ENCODE measurements around the gene HKDC1. TPM values are rescaled to one million over a fixed set of nuclear protein-coding genes. Genes with fewer than 3 reads are reported as not detected.

The HKDC1 gene
- total and polyA plus RNA-seq, 2 donors (not counting 1 experiment from before 2014, with no cell fraction given), result 0.01 TPM; not detected in 1

GRCh38 chr10:69180525-69181204, 39.5 kb upstream of the HKDC1 start:
- H2AFZ ChIP-seq (ENCODE audit: insufficient read depth, low read depth, low read length, poor library complexity, severe bottlenecking), result peak overlapping the region; percentile 86
- Mint-ChIP-seq H3K27me3 (no peaks in the 10 kb centered on the region), H3K27ac (peak overlapping the region; percentile 100), H3K4me1 (peaks cover 41% of the 10 kb centered on the region), H3K9me3 (ENCODE audit: insufficient read depth) (no peaks in the 10 kb centered on the region), H3K4me3 (peak overlapping the region; percentile 97)
- CTCF ChIA-PET, result interaction anchor here (0.5 kb wide), 1 partner anchor 59 kb away, joined by 6 read pairs; no protein-coding TSS in a partner anchor
- peak overlapping the region; percentile 91 to 99 for H3K27ac ChIP-seq (ENCODE audit: low read length in 2 of 2)
- peak overlapping the region; percentile 79 to 96 (median 94) for H3K4me3 ChIP-seq (ENCODE audit: control extremely low read depth in 1 of 5, extremely low read depth in 1 of 5, insufficient read depth in 1 of 5, low read depth in 2 of 5, low read length in 4 of 5)
- peak; percentile 15 for ATAC-seq (ENCODE audit: low read depth)
- no peaks in the 10 kb centered on the region for H3K9me3 ChIP-seq (ENCODE audit: control extremely low read depth in 1 of 3, control insufficient read depth in 2 of 3, insufficient read depth in 1 of 3, low read length in 2 of 3)
- TF ChIP-seq EZH2 (IDR thresholded peaks at IDR 0.05; ENCODE audit: borderline replicate concordance, insufficient read depth, low read depth, low read length, poor library complexity, severe bottlenecking), result no peak
- no peak for TF ChIP-seq CTCF (IDR thresholded peaks at IDR 0.05)
- no peaks in the 10 kb centered on the region for H3K27me3 ChIP-seq (replicated peaks in 1 of 4; ENCODE audit: control extremely low read depth in 1 of 4, control insufficient read depth in 3 of 4, insufficient read depth in 4 of 4, low read length in 3 of 4)
- H3K36me3 ChIP-seq (replicated peaks in 1 of 2; ENCODE audit: control extremely low read depth in 1 of 2, control insufficient read depth in 1 of 2, extremely low read depth in 1 of 2, insufficient read depth in 2 of 2, low read length in 1 of 2), result peaks cover 0 to 17% of the 10 kb centered on the region in 2 experiments
- peaks cover 11 to 18% of the 10 kb centered on the region in 2 donors for H3K4me1 ChIP-seq (ENCODE audit: control insufficient read depth in 2 of 2, insufficient read depth in 2 of 2, low read length in 2 of 2)
- POLR2A ChIA-PET, result interaction anchor here (1.4 kb wide), 1 partner anchor 225 kb away, joined by 4 read pairs; the partner anchor contains the start of gene DDX21
- peaks cover 6% of the 10 kb centered on the region for H4K20me1 ChIP-seq (ENCODE audit: control insufficient read depth, insufficient read depth, low read length, poor library complexity, severe bottlenecking)
- 7% methylated on average over 17 of the region's 29 CpGs for WGBS (ENCODE audit: insufficient coverage)
- no peak for DNase-seq
- peak overlapping the region; percentile 85 for H3K4me2 ChIP-seq (replicated peaks; ENCODE audit: low read depth, low read length, poor library complexity, severe bottlenecking)
- H3K9ac ChIP-seq (ENCODE audit: low read length), result peak overlapping the region; percentile 97
- intact Hi-C loops (cut with micrococcal nuclease), result loop anchor here (1.0 to 2.0 kb wide), 2 partner anchors 42 to 279 kb away; partner anchors contain the start of gene DDX50
- H3K79me2 ChIP-seq (ENCODE audit: control insufficient read depth, insufficient read depth, low read length), result peaks cover 53% of the 10 kb centered on the region

- Histone ChIP-seq H3K4me1 (ENCODE audit: control insufficient read depth in 2 of 2, insufficient read depth in 2 of 2, low read length in 2 of 2) (peaks cover 11 to 18% of the 10 kb centered on the region in 2 donors), H3K36me3 (replicated peaks in 1 of 2; ENCODE audit: control extremely low read depth in 1 of 2, control insufficient read depth in 1 of 2, extremely low read depth in 1 of 2, insufficient read depth in 2 of 2, low read length in 1 of 2) (peaks cover 0 to 25% of the 10 kb centered on the region in 2 experiments), H3K4me2 (replicated peaks; ENCODE audit: low read depth, low read length, poor library complexity, severe bottlenecking) (peak overlapping the region; percentile 85), H3K9me3 (ENCODE audit: control extremely low read depth in 1 of 3, control insufficient read depth in 2 of 3, insufficient read depth in 1 of 3, low read length in 2 of 3) (no peaks in the 10 kb centered on the region), H3K27me3 (replicated peaks in 1 of 4; ENCODE audit: control extremely low read depth in 1 of 4, control insufficient read depth in 3 of 4, insufficient read depth in 4 of 4, low read length in 3 of 4) (no peaks in the 10 kb centered on the region), H3K4me3 (ENCODE audit: control extremely low read depth in 1 of 5, extremely low read depth in 1 of 5, insufficient read depth in 1 of 5, low read depth in 2 of 5, low read length in 4 of 5) (peak overlapping the region in 1 of 5 experiments; percentile 94), H3K9ac (ENCODE audit: low read length) (peak overlapping the region; percentile 97), H3K27ac (ENCODE audit: low read length in 2 of 2) (peak overlapping the region in 1 of 2 donors; percentile 99), H3K79me2 (ENCODE audit: control insufficient read depth, insufficient read depth, low read length) (peaks cover 57% of the 10 kb centered on the region), H2AFZ (ENCODE audit: insufficient read depth, low read depth, low read length, poor library complexity, severe bottlenecking) (no peak overlapping the region), H4K20me1 (ENCODE audit: control insufficient read depth, insufficient read depth, low read length, poor library complexity, severe bottlenecking) (peaks cover 6% of the 10 kb centered on the region)
- POLR2A ChIA-PET, result no interaction called here
- Mint-ChIP-seq H3K27ac (peak overlapping the region; percentile 100), H3K4me3 (peak overlapping the region; percentile 97), H3K9me3 (ENCODE audit: insufficient read depth) (no peaks in the 10 kb centered on the region), H3K4me1 (peaks cover 41% of the 10 kb centered on the region), H3K27me3 (no peaks in the 10 kb centered on the region)
- ATAC-seq (ENCODE audit: low read depth) (no peak), DNase-seq (no peak)
- WGBS (ENCODE audit: insufficient coverage), result no CpG with 5 or more reads among the region's 1 CpG
- TF ChIP-seq EZH2 (IDR thresholded peaks at IDR 0.05; ENCODE audit: borderline replicate concordance, insufficient read depth, low read depth, low read length, poor library complexity, severe bottlenecking), result no peak
- TF ChIP-seq CTCF (IDR thresholded peaks at IDR 0.05), result no peak
- intact Hi-C loops (cut with micrococcal nuclease), result loop anchor here (2.0 kb wide), 1 partner anchor 41 kb away; no protein-coding TSS in a partner anchor
- CTCF ChIA-PET, result no interaction called here
Measured at GRCh38 chr10:69181433-69181832, 38.7 kb upstream of the HKDC1 start.
